ENCODE data around the gene ERCC5. TPM values are rescaled to one million over a fixed set of nuclear protein-coding genes. Genes with fewer than 3 reads are reported as not detected.

Gene ERCC5
- total and polyA plus RNA-seq, 4 donors, result 17.7 to 44.8 (median 24.7) TPM

DNA sequence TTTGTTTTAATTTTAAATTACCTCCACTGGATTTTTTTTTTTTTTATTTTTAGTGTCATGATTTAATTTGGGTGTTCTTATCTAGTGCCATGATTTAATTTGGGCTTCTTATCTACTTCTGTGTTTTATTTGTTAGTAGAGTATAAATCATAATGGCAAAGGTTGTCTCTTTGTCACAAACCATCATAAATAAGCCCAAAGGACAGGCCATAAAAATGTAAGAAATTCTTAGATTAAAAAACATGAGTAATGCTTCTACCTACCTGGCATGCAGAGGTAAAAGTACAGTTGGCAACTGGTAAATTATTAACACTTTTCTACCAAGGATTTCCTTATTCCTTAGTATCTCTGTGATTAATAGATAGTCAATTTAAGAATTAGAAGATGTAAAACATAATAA, 55.2 kb downstream of the ERCC5 start:
- no peak for DNase-seq (ENCODE audit: low spot score)
- no peak overlapping the region for H3K4me3 ChIP-seq (ENCODE audit: low read depth in 1 of 3, low read length in 3 of 3)
- peak in 1 of 2 donors; percentile 33 for TF ChIP-seq HNF4A (conservative IDR thresholded peaks at IDR 0.05)
- TF ChIP-seq, protein P1, sequence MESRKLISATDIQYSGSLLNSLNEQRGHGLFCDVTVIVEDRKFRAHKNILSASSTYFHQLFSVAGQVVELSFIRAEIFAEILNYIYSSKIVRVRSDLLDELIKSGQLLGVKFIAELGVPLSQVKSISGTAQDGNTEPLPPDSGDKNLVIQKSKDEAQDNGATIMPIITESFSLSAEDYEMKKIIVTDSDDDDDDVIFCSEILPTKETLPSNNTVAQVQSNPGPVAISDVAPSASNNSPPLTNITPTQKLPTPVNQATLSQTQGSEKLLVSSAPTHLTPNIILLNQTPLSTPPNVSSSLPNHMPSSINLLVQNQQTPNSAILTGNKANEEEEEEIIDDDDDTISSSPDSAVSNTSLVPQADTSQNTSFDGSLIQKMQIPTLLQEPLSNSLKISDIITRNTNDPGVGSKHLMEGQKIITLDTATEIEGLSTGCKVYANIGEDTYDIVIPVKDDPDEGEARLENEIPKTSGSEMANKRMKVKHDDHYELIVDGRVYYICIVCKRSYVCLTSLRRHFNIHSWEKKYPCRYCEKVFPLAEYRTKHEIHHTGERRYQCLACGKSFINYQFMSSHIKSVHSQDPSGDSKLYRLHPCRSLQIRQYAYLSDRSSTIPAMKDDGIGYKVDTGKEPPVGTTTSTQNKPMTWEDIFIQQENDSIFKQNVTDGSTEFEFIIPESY (IDR thresholded peaks at IDR 0.05), result no peak
- no peak for TF ChIP-seq JUND (IDR thresholded peaks at IDR 0.05)
- peaks cover 11 to 38% (median 22%) of the 10 kb centered on the region in 4 donors for H3K4me1 ChIP-seq (ENCODE audit: control insufficient read depth in 4 of 4, insufficient read depth in 4 of 4, low read length in 3 of 4)
- H3K27ac ChIP-seq (ENCODE audit: low read depth in 1 of 2, low read length in 2 of 2), result no peak overlapping the region
- H3K9me3 ChIP-seq (ENCODE audit: control insufficient read depth in 4 of 4, low read length in 3 of 4), result no peaks in the 10 kb centered on the region
- H3K27me3 ChIP-seq (ENCODE audit: control insufficient read depth in 4 of 4, insufficient read depth in 4 of 4, low read length in 3 of 4), result no peaks in the 10 kb centered on the region
- no peaks in the 10 kb centered on the region for H3K36me3 ChIP-seq (ENCODE audit: control insufficient read depth in 4 of 4, insufficient read depth in 3 of 4, low read depth in 1 of 4, low read length in 3 of 4)
- no peak overlapping the region for H3K9ac ChIP-seq (ENCODE audit: low read depth in 1 of 2, low read length in 2 of 2)

DNA sequence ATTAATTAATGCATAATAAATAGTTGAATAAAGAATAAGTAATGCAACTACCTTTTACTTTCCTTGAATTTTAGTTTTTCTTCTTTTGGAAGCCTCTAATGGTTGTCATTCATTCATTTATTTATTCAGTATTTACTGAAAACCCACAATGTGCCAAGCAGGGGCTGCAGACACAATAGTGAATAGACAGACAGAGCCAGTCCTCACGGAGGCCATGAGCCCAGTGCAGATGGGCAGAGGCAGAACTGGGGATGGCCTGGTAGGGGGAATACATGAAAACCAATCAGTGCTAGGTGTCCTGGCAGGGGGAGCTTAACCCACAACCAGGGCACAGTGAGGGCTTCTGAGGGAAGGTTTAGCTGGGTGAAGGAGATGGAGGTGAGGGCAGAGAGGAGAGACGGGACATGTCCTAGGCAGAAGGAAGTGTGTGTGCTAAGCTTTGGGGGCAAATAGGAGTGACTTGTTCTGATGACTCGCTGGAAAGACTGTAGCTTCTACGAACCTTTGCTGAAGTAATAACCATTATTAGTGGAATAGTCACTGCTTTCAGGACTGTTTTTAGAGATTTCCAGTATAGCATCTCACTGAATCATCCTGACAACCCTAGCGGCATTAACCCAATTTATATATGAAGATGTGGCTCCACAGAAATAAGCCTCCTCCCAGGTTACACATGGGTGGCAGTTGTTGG, 55.9 kb downstream of the ERCC5 start:
- no peak for TF ChIP-seq RAD21 (IDR thresholded peaks at IDR 0.05)
- no peak for TF ChIP-seq RXRA (IDR thresholded peaks at IDR 0.05)
- DNase-seq (ENCODE audit: low spot score), result no peak
- no peaks in the 10 kb centered on the region for H3K9me3 ChIP-seq (ENCODE audit: control insufficient read depth in 4 of 4, low read length in 3 of 4)
- WGBS, result 91% methylated on average over 5 of the region's 5 CpGs
- no peaks in the 10 kb centered on the region for H3K36me3 ChIP-seq (ENCODE audit: control insufficient read depth in 4 of 4, insufficient read depth in 3 of 4, low read depth in 1 of 4, low read length in 3 of 4)
- no peak overlapping the region for H3K27ac ChIP-seq (ENCODE audit: low read depth in 1 of 2, low read length in 2 of 2)
- no peaks in the 10 kb centered on the region for H3K27me3 ChIP-seq (ENCODE audit: control insufficient read depth in 4 of 4, insufficient read depth in 4 of 4, low read length in 3 of 4)
- H3K4me1 ChIP-seq (ENCODE audit: control insufficient read depth in 4 of 4, insufficient read depth in 4 of 4, low read length in 3 of 4), result peaks cover 11 to 38% (median 22%) of the 10 kb centered on the region in 4 donors
- H3K9ac ChIP-seq (ENCODE audit: low read depth in 1 of 2, low read length in 2 of 2), result no peak overlapping the region
- no peak overlapping the region for H3K4me3 ChIP-seq (ENCODE audit: low read depth in 1 of 3, low read length in 3 of 3)

DNA sequence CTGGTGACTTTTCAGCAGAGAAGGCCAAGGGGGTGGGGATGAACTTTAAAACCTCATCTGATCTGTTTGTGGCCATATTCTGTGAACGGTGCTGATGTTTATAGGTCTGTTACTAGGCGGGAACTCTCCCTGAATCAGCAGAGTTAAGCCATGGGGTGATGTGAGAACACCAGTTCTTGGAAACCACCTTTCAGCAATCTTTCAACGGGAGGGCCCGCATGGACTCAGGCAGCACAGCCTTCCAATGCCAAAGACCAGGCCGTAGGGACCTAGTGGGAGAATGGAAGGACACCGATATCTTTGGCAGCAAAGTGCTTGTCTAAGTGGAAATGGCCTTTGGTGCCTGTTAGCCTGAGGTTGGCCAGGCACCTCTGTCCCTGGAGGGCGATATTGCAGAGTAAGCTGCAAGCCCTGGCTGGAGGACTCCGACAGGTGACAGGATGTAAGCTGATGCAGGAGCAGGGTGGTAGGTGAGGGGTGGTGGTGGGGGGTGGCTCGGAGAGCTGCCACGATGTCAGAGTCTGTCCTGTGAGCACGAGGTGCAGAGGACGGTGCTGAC, 57.0 kb downstream of the ERCC5 start:
- Histone ChIP-seq H3K4me3 (ENCODE audit: low read depth in 1 of 3, low read length in 3 of 3) (no peak overlapping the region), H3K27ac (ENCODE audit: low read depth in 1 of 2, low read length in 2 of 2) (peak overlapping the region; percentile 39 to 70), H3K27me3 (ENCODE audit: control insufficient read depth in 4 of 4, insufficient read depth in 4 of 4, low read length in 3 of 4) (no peaks in the 10 kb centered on the region), H3K9ac (ENCODE audit: low read depth in 1 of 2, low read length in 2 of 2) (no peak overlapping the region), H3K36me3 (ENCODE audit: control insufficient read depth in 4 of 4, insufficient read depth in 3 of 4, low read depth in 1 of 4, low read length in 3 of 4) (no peaks in the 10 kb centered on the region), H3K4me1 (ENCODE audit: control insufficient read depth in 4 of 4, insufficient read depth in 4 of 4, low read length in 3 of 4) (peaks cover 8 to 28% (median 21%) of the 10 kb centered on the region in 4 donors), H3K9me3 (ENCODE audit: control insufficient read depth in 4 of 4, low read length in 3 of 4) (no peaks in the 10 kb centered on the region)
- TF ChIP-seq SP1 (IDR thresholded peaks at IDR 0.05) (peak; percentile 60), RXRA (IDR thresholded peaks at IDR 0.05) (peak; percentile 61 to 64), NR2F2 (IDR thresholded peaks at IDR 0.05) (no peak), JUND (IDR thresholded peaks at IDR 0.05) (peak in 1 of 2 donors; percentile 13), HNF4A (conservative IDR thresholded peaks at IDR 0.05) (peak in 1 of 2 donors; percentile 59), YY1 (IDR thresholded peaks at IDR 0.05) (peak; percentile 56)
- no peak for DNase-seq (ENCODE audit: low spot score)
- WGBS, result 53% methylated on average over 12 of the region's 12 CpGs

DNA sequence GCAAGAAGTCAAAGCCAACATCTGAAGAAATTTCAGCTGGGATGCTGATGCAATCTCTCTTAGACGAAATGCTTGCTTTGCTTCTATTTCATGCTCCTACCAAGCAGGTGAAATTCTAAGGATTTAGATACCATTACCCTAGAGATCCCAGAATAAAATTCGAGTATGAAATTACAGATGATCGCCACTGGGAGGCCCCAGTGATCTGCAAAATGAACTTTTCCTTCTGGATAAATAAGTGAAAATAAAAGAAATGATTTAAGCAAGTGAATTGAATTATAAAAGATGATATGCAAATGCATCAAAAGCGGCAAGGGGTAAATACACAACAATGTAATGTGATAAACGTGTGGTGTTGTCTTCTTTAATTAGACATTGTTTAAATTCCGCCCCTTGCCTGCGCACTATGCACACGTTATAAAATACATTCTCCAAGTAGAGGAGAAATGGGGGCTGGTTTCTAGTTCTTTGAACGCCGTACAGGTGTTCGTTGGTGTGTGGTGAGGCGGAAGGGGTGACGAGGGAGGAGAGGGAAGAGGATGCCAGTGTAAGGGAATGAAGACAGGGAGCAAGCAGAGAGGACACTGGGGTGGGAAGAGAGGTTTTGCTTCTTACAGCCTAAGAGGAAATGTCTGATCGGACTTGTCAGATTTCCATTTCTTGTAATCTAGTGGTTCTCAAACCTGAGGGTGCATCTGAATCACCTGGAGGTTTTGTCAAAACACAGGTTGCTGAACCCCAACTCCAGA, 58.0 kb downstream of the ERCC5 start:
- TF ChIP-seq RAD21 (IDR thresholded peaks at IDR 0.05) (peak; percentile 79 to 80), YY1 (IDR thresholded peaks at IDR 0.05) (no peak)
- TF ChIP-seq, protein P2, sequence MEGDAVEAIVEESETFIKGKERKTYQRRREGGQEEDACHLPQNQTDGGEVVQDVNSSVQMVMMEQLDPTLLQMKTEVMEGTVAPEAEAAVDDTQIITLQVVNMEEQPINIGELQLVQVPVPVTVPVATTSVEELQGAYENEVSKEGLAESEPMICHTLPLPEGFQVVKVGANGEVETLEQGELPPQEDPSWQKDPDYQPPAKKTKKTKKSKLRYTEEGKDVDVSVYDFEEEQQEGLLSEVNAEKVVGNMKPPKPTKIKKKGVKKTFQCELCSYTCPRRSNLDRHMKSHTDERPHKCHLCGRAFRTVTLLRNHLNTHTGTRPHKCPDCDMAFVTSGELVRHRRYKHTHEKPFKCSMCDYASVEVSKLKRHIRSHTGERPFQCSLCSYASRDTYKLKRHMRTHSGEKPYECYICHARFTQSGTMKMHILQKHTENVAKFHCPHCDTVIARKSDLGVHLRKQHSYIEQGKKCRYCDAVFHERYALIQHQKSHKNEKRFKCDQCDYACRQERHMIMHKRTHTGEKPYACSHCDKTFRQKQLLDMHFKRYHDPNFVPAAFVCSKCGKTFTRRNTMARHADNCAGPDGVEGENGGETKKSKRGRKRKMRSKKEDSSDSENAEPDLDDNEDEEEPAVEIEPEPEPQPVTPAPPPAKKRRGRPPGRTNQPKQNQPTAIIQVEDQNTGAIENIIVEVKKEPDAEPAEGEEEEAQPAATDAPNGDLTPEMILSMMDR (IDR thresholded peaks at IDR 0.05; ENCODE audit: low read depth, low read length, missing input control), result peak; percentile 49
- Histone ChIP-seq H3K36me3 (ENCODE audit: control insufficient read depth in 4 of 4, insufficient read depth in 3 of 4, low read depth in 1 of 4, low read length in 3 of 4) (no peaks in the 10 kb centered on the region), H3K9ac (ENCODE audit: low read depth in 1 of 2, low read length in 2 of 2) (no peak overlapping the region), H3K27ac (ENCODE audit: low read depth in 1 of 2, low read length in 2 of 2) (no peak overlapping the region), H3K27me3 (ENCODE audit: control insufficient read depth in 4 of 4, insufficient read depth in 4 of 4, low read length in 3 of 4) (no peaks in the 10 kb centered on the region), H3K9me3 (ENCODE audit: control insufficient read depth in 4 of 4, low read length in 3 of 4) (no peaks in the 10 kb centered on the region), H3K4me1 (ENCODE audit: control insufficient read depth in 4 of 4, insufficient read depth in 4 of 4, low read length in 3 of 4) (peaks cover 6 to 28% (median 22%) of the 10 kb centered on the region in 4 donors), H3K4me3 (ENCODE audit: low read depth in 1 of 3, low read length in 3 of 3) (no peak overlapping the region)
- 64% methylated on average over 14 of the region's 14 CpGs for WGBS
- no peak for DNase-seq (ENCODE audit: low spot score)
